GM18502 (cell line): ENCODE measurements around the gene TPSB2.
"Not testable (repeated sequence)": the region's sequence is repeated elsewhere in the genome, so short reads cannot be mapped to it uniquely, and the experiment has no call there.

ENCODE experiments used
- ATAC-seq: cut with Tn5 transposase; IDR thresholded peaks from one replicate; pipeline ENCODE4 v1.9.1; 2021; ENCODE audit warnings: mild to moderate bottlenecking; ENCODE audit not compliant: unreplicated experiment, poor library complexity

The TPSB2 gene

DNA sequence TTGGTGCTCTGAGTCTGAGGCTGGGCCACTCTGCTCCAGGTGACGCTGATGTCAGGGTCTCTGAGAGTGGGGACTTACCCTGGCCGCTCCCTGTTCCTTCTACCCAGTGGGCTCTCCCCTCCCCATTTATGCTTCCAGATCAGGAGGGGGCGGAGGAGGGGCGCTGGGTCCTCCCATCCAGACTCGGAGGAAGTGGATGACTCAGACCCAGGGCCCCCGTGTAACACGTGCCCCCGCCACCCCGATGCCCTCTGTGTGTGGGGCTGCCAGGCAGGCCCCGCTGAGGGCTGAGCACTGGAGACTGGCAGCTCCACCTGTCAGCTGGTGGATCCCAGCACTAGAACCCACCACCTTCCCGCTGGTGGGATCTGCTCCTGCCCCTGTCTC, at the start of gene TPSB2:
TSS of gene TPSB2 (minus strand) at position 101 of the 387 bp plus-strand sequence. CDS start 233 bp downstream, outside the sequence.
- ATAC-seq: not testable (repeated sequence)

DNA sequence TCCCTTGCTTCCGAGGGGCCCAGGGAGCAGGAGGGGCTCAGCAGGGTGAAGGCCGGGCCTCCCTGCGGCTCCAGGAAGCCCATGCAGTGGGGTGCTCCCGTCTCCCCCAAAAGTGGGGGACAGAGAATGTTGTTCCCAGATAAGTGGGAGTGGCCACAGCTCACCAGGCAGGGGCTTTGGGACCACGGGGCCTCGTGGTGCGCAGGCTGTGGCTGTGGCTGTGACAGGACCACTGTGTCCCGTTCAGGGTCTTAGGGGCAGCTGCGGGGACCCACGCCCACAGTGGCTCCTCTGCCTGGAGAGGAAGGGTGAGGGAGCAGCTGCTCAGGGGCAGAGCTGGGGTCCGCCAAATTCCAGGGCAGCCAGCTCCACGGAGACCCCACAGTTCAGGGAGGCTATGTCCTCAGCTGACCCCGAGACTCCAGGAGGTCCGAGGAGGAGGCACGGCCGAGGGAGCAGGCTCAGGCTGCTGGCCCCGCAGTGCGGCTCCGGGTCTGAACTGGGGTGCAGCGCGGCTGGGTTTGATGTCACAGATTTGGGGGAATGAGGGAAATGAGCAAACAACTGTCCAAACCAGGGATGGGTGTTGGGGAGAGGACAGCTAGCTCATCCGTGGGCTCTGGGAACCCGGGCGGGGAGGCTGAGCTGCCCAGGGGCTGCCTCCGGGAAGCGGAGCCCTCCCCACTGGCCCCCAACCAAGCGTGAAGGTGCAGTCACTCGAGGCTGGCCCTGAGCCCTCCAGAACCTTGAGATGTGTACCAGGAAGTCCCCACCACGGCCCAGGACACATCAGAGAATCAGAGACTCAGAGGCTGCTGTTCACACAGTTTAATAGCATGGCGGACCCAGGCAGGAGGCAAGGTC, 49.3 kb upstream of the TPSB2 start:
- no peak for ATAC-seq

DNA sequence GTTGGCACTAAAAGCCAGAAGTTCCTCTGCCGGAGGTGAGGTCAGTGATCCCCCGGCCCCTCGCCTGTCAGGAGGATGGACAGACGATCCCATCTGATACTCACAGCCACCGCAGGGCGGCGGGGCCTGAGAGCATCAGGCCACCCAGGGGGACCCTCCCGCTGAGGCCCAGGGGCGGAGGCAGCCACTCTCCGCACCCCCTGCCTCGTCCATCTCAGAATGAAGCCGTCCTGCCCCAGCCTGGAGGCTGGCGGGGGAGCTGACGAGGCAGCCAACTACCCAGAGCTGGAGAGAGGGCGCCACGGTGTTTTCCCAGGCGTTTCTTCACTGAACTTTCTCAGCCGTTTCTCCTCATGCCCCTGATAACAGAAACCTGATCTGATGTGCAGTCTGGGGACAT, 48.5 kb upstream of the TPSB2 start:
- no peak for ATAC-seq

DNA sequence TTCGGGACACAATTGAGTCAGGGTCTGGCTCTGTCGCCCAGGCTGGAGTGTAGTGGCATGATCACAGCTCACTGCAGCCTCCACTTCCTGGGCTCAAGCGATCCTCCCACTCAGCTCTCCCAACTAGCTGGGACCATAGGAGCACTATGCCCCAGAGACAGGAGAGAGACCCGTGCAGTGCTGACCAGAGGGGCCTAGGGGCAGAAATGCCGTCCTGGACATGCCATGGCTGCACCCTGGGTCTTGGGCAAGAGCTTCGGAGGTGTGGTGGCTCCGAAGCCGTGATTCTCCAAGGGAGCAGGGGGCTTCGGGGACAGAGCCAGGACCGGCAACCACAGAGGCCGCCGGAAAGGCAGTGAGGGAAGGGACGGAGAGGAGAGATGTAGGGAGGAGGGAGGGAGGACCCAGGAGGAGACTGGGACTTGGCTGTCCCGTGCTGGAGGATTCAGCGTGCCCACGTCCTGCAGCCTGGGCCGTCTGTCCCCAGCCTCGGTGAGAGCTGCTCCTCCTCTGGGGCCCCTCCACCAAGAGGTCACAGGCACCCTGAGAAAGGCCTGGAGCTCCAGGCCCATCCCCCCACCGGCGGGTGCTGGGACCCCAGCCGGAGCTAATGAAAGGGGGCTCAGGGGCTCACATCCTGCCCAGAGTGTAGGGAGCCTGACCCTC, 47.8 kb upstream of the TPSB2 start:
- ATAC-seq: no peak

DNA sequence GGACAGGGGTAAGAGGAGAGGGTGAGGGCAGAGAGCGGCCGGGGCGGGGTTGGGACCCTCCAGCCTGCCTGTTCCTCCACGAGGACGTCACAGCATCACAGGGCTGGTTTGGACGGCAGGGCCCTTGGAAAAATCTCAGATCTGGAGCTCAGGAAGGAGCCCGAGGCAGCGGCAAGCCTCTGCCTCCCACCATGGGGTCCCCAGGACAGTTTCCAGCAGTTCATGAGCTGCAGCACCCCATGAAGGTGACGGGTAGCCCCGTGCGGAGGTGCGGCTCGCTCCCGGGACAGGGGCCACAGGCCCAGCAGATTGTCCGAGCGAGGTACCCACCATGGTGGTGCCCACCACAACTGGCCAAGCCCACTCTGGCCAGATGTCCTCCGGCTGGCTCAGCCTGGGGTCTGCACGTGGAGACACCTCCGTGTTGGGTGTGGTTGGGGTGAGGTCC, 47.2 kb upstream of the TPSB2 start:
- ATAC-seq: no peak

DNA sequence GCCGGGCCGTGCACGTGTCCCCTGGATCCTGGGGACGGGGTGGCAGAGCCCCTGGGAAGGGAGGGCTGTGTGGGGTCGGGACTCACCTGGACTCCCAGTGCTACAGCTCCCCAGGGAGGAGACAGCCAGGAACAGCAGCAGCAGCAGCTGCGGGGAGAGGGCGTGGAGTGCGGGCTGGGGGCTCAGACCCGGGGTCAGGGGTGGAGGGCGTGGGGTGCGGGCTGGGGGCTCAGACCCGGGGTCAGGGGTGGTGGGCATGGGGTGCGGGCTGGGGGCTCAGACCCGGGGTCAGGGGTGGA, 46.5 kb upstream of the TPSB2 start:
- ATAC-seq: no peak

DNA sequence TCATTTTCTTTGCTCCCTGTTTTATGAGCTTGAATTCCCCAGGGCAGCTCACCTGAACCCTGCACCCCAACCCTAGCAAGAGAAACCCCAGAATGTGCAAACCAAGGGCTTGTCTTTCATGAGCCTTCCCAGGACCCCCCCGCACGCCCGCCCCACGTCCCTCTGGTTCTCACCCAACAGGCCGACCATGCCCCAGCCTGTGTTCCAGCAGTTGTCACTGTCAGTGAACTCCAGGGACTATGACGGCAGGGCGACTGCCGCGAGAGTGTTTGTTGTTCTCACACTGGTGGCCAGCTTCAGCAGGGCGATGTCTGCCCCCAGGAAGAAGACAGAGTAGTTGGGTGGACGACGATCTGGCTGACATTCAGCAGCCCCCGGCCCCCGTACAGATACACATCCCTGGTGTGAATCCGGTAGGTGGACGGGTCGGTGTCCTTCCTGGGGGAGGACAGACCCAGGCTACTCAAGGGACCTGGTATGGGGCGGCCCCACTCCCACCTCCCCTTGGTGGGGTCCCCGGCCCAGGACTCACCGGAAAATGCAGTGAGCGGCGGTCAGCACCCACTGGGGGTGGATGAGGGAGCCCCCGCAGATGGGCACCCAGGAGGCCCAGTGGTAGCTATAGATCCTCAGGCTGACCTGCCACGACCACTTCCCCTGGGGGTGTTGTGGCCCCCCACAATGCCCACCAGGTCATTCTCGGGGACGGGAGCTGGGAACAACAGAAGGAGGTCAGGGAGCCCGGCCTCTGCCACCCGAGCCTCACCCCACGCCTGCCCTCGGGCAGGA, 46.0 kb upstream of the TPSB2 start:
- no peak for ATAC-seq

DNA sequence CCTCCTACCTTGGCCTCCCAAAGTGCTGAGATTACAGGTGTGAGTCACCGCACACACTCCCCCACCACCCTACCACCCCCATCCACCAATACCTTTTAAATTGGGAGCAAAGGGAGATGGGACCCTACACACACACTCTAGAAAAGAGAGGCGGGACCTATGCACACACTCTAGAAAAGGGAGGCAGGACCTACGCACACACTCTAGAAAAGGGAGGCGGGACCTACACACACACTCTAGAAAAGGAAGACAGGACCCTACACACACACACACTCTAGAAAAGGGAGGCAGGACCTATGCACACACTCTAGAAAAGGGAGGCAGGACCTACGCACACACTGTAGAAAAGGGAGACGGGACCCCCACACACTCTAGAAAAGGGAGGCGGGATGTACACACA, 44.8 kb upstream of the TPSB2 start:
- ATAC-seq: no peak

DNA sequence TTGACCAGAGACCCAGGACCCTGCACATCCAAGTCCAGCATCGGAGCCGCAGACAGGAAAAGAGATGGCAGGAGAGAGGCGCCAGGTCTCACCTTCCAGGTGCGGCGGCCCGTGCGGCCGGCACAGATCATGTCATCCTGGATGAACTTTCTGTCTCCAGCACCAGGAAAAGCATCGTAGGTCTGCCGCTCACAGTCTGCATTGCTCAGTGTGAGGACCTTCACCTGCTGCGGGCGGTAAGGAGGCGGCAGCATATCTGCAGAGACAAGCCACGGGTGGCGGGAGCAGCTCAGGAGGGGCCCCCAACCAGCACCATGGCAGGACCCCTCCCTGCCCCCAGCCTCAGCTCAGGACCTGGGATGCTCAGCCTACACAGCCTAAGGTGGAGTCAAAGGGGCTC, 43.8 kb upstream of the TPSB2 start:
- ATAC-seq: no peak

DNA sequence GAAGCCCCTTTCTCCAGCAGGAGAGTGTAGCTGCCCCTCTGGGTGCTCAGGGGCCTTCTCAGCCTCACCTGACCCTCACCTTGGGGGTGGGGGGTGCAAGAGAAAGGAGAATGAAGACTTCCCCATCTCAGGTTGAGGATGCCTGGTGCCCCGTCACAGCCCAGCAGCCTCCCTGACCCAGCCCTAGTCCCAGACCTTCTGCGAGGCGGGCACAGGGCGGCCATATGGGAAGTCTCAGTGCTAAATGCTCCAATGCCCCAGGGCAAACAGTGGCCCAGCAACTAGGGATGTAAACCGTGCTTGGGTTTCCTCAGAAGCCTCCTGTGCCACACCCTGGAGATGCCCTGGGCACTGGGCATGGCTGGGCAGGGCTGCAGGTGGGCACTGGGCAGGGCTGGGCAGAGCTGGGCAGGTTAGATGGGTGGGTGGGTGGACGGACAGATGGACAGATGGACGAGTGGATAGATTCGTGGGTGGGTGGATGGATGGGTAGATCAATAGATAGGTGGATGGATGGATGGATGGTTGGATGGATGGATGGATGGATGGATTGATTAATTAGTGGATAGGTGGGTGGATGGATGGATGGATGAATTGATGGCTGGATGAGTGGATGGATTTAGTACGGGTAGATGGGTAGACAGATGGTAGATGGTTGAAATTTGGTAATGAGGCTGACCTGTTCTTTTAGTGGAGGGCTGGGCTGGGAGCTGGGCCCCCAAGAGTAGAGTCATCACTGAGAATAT, 42.6 kb upstream of the TPSB2 start:
- ATAC-seq: no peak

DNA sequence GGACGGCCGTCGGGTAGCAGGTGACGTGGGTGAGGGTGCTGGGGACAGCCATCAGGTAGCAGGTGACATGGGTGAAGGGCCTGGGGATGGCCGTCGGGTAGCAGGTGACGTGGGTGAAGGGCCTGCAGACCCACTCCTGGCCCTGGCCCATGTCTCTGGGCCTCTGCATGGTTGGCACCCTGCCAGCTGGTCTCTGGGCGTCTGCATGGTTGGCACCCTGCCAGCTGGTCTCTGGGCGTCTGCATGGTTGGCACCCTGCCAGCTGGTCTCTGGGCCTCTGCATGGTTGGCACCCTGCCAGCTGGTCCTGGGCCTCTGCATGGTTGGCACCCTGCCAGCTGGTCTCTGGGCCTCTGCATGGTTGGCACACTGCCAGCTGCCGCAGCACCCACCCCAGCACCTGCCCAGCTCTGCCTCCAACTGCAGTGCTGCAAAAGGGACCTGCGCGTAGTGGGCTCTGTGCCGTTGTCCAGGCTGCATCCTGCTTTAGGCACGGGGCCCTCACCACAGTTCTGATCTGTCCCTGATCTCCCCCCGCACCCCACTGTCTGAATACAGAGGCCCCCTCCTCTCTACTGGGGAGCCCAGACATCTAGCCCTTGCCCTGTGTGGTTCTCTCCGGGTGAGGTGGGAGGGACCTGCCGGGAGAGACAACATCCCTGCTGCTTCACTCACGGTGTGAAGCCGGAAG, 41.9 kb upstream of the TPSB2 start:
- ATAC-seq: not testable (repeated sequence)

DNA sequence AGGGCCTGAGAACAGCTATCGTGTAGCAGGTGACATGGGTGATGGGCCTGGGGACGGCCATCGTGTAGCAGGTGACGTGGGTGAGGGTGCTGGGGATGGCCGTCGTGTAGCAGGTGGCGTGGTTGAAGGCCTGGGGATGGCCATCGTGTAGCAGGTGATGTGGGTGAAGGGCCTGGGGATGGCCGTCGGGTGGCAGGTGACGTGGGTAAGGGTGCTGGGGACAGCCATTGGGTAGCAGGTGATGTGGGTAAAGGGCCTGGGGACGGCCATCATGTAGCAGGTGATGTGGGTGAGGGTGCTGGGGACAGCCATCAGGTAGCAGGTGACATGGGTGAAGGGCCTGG, 41.4 kb upstream of the TPSB2 start:
- no peak for ATAC-seq

DNA sequence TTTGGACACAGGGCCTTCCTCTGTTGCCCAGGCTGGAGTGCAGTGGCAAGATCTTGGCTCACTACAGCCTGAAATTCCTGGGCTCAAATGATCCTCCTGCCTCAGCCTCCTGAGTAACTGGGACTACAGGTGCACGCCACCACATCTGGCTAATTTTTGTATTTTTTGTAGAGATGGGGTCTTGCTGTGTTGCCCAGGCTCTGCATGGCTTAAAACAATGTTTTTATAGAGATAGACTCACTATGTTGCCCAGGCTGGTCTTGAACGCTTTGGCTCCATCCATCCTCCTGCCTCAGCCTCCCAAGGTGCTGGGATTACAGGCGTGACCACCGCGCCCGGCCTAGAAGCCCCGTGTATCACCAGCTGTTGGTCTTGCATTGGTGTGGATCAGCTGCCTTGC, 39.4 kb upstream of the TPSB2 start:
- not testable (repeated sequence) for ATAC-seq

DNA sequence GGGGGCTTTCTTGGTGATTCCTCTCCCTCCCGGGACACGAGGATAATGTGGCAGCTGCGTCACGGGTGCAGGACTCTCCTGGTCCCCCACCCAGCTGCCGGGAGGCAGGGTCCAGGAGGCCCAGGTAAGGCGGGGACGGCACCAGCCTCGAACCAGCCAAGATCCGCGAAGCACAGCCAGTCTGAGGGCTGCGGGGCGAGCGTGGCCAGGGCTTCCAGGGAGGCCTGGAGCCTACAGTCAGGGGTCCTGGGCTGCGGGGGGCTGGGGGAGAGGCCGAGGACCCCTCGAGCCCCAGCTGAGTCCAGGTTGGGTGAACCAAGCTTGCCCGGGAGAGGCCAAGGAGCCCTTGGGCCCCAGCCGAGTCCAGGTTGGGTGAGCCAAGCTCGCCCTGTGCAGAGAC, 35.8 kb upstream of the TPSB2 start:
- no peak for ATAC-seq

DNA sequence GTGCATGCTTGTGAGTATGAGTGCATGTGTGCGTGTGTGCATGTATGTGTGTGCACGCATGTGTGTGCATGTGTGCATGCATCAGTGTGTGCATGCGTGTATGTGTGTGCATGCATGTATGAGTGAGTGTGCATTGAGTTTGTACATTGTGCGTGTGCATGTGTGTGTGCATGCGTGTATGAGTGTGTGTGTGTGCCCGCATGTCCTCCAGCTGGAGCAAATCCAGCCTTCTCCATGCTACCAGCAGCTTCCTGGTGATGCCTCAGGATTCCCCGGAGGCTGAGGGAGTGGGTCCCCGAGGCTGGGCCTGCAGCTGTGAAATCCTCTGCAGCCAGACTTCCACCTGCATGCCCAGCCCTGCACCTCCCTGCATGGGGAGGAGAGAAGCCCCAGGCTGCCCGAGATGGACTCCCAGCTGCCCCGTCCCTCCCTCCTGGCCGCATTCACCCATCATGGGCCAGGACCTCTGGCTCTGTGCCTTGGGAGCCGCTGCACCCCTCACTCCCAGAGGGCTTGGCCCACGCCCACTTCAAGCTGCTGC, 35.2 kb upstream of the TPSB2 start:
- ATAC-seq: no peak

DNA sequence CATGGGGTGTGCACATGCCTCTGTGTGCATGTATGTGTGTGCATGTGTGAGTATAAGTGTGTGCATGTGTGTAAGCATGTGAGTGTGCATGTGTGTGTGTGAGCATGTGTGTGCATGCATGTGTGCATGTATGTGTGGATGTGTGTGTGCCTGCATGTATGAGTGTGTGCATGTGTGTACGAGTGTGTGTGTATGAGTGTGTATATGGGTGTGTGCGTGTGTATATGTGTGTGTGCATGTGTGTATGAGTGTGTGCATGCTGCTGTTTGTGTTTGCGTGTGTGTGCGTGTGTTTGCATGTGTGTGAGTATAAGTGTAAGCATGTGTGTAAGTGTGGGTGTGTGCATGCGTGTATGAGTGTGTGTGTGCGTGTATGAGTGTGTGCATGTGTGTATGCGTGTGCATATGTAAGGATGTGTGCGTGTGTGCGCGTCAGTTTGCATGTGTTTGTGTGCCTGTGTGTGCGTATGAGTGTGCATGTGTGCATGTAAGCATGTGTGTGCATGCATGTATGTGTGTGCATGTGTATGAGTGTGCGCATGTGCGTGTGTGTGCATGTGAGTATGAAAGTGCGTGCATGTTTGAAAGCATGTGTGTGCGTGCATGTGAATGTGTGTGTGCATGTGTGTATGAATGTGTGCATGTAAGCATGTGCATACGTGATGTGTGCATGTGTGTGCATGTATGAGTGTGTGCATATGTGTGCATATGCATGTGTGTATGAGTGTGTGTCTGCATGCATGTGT, 34.5 kb upstream of the TPSB2 start:
- ATAC-seq: no peak

DNA sequence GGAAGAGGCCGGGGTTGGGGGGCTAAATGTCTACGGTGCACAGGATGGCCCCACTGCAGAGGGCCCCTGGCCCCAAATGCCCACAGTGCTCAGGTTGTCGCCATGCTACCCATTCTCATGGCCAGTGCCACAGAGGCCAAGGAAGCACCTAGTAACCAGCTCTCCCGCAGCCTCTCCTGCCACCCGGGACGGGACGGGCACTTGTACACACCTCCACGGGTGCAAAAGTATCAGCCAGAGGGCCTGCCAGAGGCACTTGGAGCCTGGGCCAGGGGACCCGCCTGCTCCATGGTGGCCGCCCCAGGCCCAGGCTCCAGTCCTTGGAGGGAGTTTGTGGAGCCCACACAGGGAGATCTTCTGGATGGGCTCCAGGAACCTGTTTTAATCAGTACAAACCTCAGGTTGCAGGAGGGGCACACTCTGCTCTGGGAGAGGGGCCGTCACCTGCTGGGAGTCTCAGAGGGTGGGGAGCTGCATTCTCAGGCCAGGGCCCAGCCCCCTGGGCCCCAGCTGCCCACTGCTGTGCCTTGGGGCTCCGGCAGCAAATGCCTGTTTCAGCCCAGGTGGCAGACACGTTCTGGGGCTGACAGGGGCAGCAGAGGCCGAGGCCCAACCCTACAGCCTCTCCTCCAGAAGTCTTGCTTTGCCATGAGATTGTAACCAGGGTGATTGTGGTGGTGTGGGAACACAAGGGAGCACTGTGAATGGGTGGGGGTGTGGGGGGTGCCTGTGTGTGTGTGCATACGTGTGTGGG, 33.8 kb upstream of the TPSB2 start:
- ATAC-seq: no peak

DNA sequence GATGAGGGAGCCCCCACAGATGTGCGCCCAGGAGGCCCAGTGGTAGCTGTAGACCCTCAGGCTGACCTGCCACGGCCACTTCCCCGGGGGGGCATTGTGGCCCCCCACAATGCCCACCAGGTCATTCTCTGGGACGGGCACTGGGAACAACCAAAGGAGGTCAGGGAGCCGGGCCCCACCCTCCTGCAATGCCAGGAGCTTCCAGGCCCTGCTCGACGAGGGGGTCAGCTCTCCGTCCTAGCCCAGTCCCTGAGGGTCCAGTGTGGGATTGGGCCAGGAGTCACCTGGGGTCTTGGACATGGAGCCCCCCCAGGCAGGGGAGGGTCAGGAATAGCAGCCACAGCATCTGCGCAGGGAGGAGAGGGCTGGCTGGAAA, 32.9 kb upstream of the TPSB2 start:
- ATAC-seq: no peak
